PFSK-1 (cell line): Measurements from ENCODE around the gene LIN7A.

Experiments used
- FOXP2 ChIP-seq: optimal IDR thresholded peaks from 2 replicates; pipeline ENCODE3; 2011; ENCODE audit warnings: borderline replicate concordance, control low read depth, inconsistent platforms; ENCODE audit not compliant: insufficient read depth; ENCODE audit errors: extremely low read length, extremely low read depth
- POLR2AphosphoS5 ChIP-seq: IDR thresholded peaks from 2 replicates; pipeline ENCODE4 v1.6.1; 2012; ENCODE audit warnings: low read depth, mild to moderate bottlenecking, control low read depth, low read length, moderate library complexity
- REST ChIP-seq, 2 experiments: IDR thresholded peaks; 2 replicates each; pipeline versions ENCODE4 v1.6.1 to v1.8.0; 2011 to 2012; ENCODE audit warnings: low read depth in 2 of 2, low read length in 2 of 2, control low read depth in 1 of 2, inconsistent platforms in 1 of 2, mild to moderate bottlenecking in 1 of 2, moderate library complexity in 1 of 2; ENCODE audit not compliant: insufficient read depth in 1 of 2
- SIN3A ChIP-seq: IDR thresholded peaks from 2 replicates; pipeline ENCODE4 v1.6.1; 2012; ENCODE audit warnings: mild to moderate bottlenecking, low read length, moderate library complexity, borderline replicate concordance; ENCODE audit not compliant: insufficient read depth
- TAF1 ChIP-seq: IDR thresholded peaks from 2 replicates; pipeline ENCODE4 v1.6.1; 2012; ENCODE audit warnings: low read length, control low read depth, borderline replicate concordance; ENCODE audit not compliant: insufficient read depth

- TF ChIP-seq REST (IDR thresholded peaks at IDR 0.05; ENCODE audit: insufficient read depth in 1 of 2, low read depth in 2 of 2, low read length in 2 of 2) (no peak), FOXP2 (no peak), POLR2AphosphoS5 (no peak), SIN3A (no peak), TAF1 (no peak)
Observed at GRCh38 chr12:80794551-80794950, 143.2 kb downstream of the LIN7A start.
